Measurements from ENCODE around the gene LAPTM5.
A peak's percentile ranks its signal among the peaks of the same experiment; 100 is the strongest.
"Not testable (repeated sequence)": the region's sequence is repeated elsewhere in the genome, so short reads cannot be mapped to it uniquely, and the experiment has no call there.

Gene LAPTM5

DNA sequence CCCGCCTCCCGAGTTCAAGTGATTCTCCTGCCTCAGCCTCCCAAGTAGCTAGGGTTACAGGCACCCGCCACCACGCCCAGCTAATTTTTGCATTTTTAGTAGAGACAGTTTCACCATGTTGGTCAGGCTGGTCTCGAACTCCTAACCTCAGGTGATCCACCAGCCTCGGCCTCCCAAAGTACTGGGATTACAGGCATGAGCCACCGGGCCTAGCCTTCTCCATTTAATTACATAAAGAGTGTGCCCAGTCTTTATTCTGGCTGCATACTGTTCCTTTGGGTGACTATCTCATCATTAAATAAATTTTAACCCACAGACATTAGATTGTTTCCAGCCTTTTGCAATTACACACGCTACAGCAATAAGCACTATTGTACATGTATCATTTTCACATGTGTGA lies 9.4 kb upstream of the LAPTM5 start:
- not testable (repeated sequence) for H3K27me3 ChIP-seq (replicated peaks; ENCODE audit: control insufficient read depth, insufficient read depth, low read length); H3K36me3 ChIP-seq (ENCODE audit: control insufficient read depth, insufficient read depth, low read length, severe bottlenecking); H3K9me3 ChIP-seq (ENCODE audit: control insufficient read depth, low read length); H3K4me1 ChIP-seq (ENCODE audit: control insufficient read depth, insufficient read depth, low read length); DNase-seq (ENCODE audit: low read depth); H3K4me3 ChIP-seq (ENCODE audit: low read length); H3K9ac ChIP-seq (ENCODE audit: low read length)

DNA sequence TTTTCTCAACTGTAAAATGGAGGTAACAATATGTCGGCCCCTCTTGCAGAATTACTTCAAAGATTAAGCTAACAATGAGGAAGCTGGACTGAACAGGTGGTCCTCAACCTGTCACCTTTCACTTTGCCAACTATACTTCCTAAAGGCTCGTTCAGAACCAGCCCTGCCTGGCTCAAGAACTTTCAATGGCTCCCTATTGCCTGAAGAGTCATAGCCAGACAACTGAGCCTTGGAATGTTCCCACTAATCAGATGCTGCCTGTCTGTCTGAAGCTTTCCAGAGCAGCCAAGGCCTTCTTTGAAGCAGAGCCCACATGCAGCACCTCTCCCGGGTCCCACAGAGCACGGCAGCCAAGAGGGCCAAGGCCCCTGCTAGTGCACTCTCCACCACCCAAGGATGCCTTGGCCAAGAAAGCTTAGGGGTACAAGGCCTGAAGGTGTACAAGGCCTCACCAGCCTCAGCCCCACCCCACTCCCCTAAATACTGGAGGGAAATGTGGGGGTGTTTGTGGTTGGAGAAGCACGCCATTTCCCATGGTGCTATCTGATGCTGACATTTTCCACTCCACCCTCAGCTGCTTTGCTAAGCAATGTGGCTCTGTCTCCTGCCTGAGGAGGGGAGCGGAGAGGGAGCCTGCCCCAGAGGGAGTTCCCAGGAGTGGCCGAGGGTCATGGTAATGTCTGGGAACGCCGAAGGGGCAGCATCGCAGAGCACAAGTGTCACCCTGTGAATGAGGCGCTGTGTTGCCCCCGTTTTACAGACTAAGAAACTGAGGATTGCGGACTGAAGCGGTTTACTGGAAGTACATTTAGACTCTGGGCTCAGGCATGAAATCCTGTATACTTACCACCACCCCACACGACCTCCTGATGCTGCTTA lies 8.2 kb upstream of the LAPTM5 start:
- Histone ChIP-seq H3K4me3 (ENCODE audit: low read length) (no peak overlapping the region), H3K27me3 (replicated peaks; ENCODE audit: control insufficient read depth, insufficient read depth, low read length) (no peaks in the 10 kb centered on the region), H3K9ac (ENCODE audit: low read length) (no peak overlapping the region), H3K9me3 (ENCODE audit: control insufficient read depth, low read length) (no peaks in the 10 kb centered on the region), H3K36me3 (ENCODE audit: control insufficient read depth, insufficient read depth, low read length, severe bottlenecking) (no peaks in the 10 kb centered on the region), H3K4me1 (ENCODE audit: control insufficient read depth, insufficient read depth, low read length) (peaks cover 10% of the 10 kb centered on the region)
- no peak for DNase-seq (ENCODE audit: low read depth)

DNA sequence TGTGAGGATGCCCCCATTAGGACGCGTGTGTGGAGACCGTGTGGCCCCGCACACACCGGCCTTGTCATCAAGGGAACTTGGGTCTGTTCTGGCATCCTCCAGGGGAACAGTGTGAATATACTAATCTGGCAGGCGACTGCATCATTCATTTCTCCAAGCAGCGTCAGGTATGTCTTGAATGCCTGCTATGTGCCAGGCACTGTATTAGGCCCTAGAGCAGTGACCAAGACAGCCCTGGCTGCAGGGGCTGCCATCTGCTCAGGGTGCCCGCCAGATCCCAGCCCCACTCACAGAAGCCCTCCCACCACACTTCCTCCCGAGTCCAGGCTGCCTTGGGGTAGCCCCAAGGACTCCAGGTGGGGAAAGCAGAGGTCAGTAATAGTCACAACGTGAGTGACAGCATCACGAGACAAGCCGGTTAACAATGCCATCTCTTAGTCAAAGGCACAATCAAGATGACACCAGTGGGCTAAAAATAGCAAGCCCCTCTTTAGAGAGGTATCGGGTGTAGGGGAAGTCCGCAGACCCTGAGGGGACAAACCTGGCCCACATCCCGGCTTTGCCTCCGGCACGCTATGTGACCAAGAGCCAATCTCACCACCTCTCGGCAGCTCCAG lies 7.5 kb upstream of the LAPTM5 start:
- no peaks in the 10 kb centered on the region for H3K27me3 ChIP-seq (replicated peaks; ENCODE audit: control insufficient read depth, insufficient read depth, low read length)
- no peaks in the 10 kb centered on the region for H3K36me3 ChIP-seq (ENCODE audit: control insufficient read depth, insufficient read depth, low read length, severe bottlenecking)
- peaks cover 10% of the 10 kb centered on the region for H3K4me1 ChIP-seq (ENCODE audit: control insufficient read depth, insufficient read depth, low read length)
- no peak overlapping the region for H3K9ac ChIP-seq (ENCODE audit: low read length)
- H3K9me3 ChIP-seq (ENCODE audit: control insufficient read depth, low read length) = no peaks in the 10 kb centered on the region
- no peak for DNase-seq (ENCODE audit: low read depth)
- no peak overlapping the region for H3K4me3 ChIP-seq (ENCODE audit: low read length)

DNA sequence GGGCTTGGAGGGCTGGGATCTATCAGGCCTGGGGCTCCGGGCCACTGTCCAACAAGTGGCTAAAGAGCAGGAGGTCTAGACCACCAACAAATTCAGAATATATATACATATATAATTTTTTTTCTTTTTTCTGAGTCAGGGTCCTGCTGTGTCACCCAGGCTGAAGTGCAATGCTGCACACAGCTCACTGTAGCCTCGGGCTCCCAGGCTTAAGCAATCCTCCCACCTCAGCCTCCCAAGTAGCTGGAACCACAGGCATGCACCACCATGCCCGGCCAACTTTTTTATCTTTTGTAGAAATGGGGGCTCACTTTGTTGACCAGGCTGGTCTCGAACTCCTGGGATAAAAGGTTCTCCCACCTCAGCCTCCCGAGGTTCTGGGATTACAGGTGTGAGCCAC lies 6.8 kb upstream of the LAPTM5 start:
- H3K4me1 ChIP-seq (ENCODE audit: control insufficient read depth, insufficient read depth, low read length) = peaks cover 10% of the 10 kb centered on the region
- no peak for DNase-seq (ENCODE audit: low read depth)
- H3K9me3 ChIP-seq (ENCODE audit: control insufficient read depth, low read length) = no peaks in the 10 kb centered on the region
- H3K36me3 ChIP-seq (ENCODE audit: control insufficient read depth, insufficient read depth, low read length, severe bottlenecking) = no peaks in the 10 kb centered on the region
- H3K27me3 ChIP-seq (replicated peaks; ENCODE audit: control insufficient read depth, insufficient read depth, low read length) = no peaks in the 10 kb centered on the region
- no peak overlapping the region for H3K9ac ChIP-seq (ENCODE audit: low read length)
- H3K4me3 ChIP-seq (ENCODE audit: low read length) = no peak overlapping the region

DNA sequence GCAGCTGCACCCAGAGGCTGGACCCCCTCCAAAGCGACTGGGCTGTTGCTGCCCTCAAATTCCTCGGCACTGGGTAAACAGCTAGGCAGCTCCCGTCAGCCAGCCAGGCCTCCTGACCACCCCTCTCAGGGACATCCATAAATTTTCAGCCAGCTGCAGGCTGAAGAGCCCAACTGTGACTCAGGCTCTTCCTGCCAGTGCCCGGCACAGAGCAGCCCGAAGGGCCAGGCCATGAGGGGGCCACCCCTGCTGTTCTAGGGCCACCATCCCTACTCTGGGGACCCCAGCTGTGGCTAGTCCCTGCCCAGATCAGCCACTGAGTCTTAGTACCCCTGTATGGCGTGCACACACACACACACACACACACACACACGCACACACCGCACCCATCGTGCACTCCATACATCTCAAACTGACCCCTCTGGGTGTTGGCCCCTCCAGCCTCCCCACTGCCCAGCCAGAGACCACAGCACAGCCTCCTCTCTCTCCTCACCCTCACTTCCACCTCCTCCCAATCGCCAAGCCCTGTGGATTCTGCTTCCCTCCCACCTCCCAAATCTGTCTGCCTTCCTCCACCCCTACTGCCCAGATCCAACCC lies 6.2 kb upstream of the LAPTM5 start:
- Histone ChIP-seq H3K4me3 (ENCODE audit: low read length) (no peak overlapping the region), H3K9ac (ENCODE audit: low read length) (no peak overlapping the region), H3K36me3 (ENCODE audit: control insufficient read depth, insufficient read depth, low read length, severe bottlenecking) (no peaks in the 10 kb centered on the region), H3K4me1 (ENCODE audit: control insufficient read depth, insufficient read depth, low read length) (peaks cover 10% of the 10 kb centered on the region), H3K9me3 (ENCODE audit: control insufficient read depth, low read length) (no peaks in the 10 kb centered on the region), H3K27me3 (replicated peaks; ENCODE audit: control insufficient read depth, insufficient read depth, low read length) (no peaks in the 10 kb centered on the region)
- DNase-seq (ENCODE audit: low read depth) = peak; percentile 7

DNA sequence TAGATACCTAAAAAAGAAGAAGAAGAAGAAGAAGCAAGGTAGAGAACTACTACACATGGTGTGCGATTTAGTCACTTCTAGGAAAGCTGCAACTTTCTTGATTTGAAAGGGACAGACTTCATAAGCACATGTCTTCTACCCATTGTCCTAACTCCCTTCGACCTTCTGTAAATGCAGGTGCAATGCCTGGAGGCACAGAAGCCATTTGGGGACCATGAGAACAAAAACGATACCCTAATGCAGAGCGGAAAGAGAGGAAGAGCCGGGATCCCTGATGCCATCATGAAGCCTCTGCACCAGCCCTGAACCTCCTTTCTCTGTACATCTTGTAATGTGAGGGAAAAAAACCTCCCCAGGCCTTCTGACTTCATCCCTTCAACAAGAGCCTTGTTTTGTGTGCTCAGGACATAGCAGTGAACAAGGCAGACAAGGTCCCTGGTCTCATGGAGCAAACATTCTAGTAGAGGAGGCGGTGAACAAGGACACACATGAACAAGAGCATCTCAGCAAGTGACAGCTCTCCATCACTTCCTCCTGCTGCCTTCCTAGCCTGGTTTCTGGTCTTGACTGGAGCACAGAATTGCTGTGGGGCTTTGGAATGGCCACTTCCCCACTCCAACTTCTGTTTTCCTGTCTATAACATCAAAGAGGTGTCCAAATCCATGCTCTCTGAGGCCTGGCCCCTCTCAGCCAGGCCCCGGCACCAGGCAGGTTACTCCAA lies 5.5 kb upstream of the LAPTM5 start:
- no peaks in the 10 kb centered on the region for H3K36me3 ChIP-seq (ENCODE audit: control insufficient read depth, insufficient read depth, low read length, severe bottlenecking)
- H3K4me1 ChIP-seq (ENCODE audit: control insufficient read depth, insufficient read depth, low read length) = peaks cover 12% of the 10 kb centered on the region
- no peaks in the 10 kb centered on the region for H3K9me3 ChIP-seq (ENCODE audit: control insufficient read depth, low read length)
- no peaks in the 10 kb centered on the region for H3K27me3 ChIP-seq (replicated peaks; ENCODE audit: control insufficient read depth, insufficient read depth, low read length)
- no peak for DNase-seq (ENCODE audit: low read depth)
- H3K4me3 ChIP-seq (ENCODE audit: low read length) = no peak overlapping the region
- H3K9ac ChIP-seq (ENCODE audit: low read length) = no peak overlapping the region

DNA sequence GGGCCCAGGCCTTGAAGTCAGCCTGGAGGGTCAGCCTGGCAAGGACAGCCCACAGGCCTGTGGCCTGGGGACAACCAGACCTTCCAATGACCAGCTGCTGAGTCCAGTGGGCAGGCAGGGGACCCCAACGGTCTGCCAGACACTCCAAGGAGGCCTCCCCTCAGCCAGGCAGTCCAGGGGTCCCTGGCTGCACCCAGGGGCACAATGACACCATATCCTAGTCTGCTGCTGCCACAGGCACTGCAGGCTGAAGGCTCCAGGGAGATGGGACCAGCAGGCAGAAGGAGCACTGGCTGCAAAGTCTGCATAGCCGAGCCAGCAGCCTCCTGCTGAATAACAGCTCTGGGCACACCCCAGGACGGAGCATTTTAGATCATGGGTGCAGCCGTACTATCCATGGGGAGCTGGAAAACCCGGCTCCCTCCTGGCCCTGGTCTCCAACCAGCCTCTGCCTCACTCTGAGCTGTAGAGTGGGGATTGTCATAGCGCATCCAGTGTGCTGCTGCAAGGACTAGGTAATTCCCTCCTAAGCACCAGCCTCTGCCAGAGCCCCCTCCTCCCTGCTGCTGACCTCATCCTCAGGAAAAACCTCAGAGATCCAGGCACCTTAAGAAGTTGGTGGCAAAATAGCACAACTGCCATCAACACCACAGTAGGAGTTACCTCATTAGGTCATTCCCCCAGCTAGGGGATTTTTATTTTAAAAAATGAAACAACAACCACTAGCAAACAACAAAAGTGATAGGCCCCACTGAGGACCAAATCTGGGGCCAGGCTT lies 4.8 kb upstream of the LAPTM5 start:
- peaks cover 18% of the 10 kb centered on the region for H3K4me1 ChIP-seq (ENCODE audit: control insufficient read depth, insufficient read depth, low read length)
- no peaks in the 10 kb centered on the region for H3K9me3 ChIP-seq (ENCODE audit: control insufficient read depth, low read length)
- no peaks in the 10 kb centered on the region for H3K36me3 ChIP-seq (ENCODE audit: control insufficient read depth, insufficient read depth, low read length, severe bottlenecking)
- DNase-seq (ENCODE audit: low read depth) = no peak
- H3K27me3 ChIP-seq (replicated peaks; ENCODE audit: control insufficient read depth, insufficient read depth, low read length) = no peaks in the 10 kb centered on the region
- H3K4me3 ChIP-seq (ENCODE audit: low read length) = no peak overlapping the region
- H3K9ac ChIP-seq (ENCODE audit: low read length) = no peak overlapping the region

DNA sequence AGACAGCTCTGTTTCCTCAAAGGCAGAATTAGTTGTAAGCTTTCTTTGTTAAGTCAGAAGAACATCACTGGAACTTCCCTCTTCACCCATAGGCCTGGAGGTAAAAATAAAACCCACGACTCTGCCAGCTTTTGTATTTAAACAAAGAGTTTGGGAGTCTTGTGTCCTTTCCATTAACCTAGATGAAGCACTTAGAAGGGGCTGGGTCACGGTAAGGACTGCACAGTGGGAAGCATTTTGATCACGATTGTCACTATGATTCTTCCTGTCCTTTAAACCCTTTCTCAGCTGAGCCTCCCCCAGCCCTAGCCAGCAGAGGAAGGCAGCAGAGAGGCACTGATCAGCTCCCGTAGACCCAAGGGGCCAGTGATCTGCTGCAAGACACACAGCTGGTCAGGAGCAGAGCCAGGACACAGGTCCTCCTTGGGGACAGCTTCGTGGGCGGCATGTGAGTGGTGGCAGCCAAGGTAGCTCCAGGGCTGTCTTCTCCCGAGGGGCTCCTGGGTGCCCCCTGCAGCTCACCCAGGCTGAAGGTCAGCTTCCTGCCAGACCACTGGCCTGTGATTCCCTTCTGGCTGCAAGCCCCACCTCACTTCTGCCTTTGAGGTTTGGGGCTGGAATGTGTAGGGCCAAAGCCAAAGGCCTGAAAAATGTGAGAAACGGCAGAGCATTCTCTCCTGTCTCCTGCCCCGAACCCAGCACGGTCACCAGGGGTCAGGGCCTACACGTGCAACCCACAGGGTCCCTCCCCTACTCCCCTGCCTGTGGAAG lies 4.0 kb upstream of the LAPTM5 start:
- no peaks in the 10 kb centered on the region for H3K36me3 ChIP-seq (ENCODE audit: control insufficient read depth, insufficient read depth, low read length, severe bottlenecking)
- DNase-seq (ENCODE audit: low read depth) = no peak
- no peaks in the 10 kb centered on the region for H3K27me3 ChIP-seq (replicated peaks; ENCODE audit: control insufficient read depth, insufficient read depth, low read length)
- H3K9me3 ChIP-seq (ENCODE audit: control insufficient read depth, low read length) = no peaks in the 10 kb centered on the region
- H3K4me1 ChIP-seq (ENCODE audit: control insufficient read depth, insufficient read depth, low read length) = peaks cover 26% of the 10 kb centered on the region
- no peak overlapping the region for H3K9ac ChIP-seq (ENCODE audit: low read length)
- H3K4me3 ChIP-seq (ENCODE audit: low read length) = no peak overlapping the region

DNA sequence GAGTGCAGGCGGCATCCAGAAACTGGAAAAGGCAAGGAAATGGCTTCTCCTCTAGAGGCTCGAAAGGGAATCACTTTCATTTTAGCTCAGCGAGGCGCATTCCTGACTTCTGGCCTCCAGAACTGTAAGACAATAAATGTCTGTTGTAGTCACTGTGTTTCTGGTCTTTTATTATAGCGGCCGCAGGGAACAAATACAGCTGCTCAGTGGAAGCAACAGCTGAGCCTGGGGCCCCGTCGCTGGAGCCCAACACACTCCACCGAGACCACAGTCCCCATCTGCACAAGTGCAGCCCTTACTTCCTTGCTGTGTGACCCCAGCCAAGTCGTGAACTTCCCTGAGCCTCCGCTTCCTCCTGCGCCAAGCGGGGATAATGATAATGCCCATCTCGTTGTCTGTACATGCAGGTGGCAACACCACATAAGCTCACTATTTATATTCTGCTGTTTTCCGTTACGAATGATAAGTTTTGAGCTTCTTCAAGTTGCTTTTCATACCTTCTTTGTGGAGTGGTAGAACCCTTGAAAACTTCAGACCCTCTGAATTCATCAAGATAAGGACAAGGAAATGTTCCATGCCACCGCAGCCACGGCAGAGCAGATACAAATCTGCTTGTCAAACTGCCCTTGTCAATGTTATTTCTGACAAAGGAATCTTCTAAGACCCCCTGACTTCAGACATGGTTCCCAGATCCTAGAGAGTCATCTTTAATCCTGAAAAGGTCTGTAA lies 3.2 kb upstream of the LAPTM5 start:
- no peak for DNase-seq (ENCODE audit: low read depth)
- Histone ChIP-seq H3K4me1 (ENCODE audit: control insufficient read depth, insufficient read depth, low read length) (peaks cover 29% of the 10 kb centered on the region), H3K9me3 (ENCODE audit: control insufficient read depth, low read length) (no peaks in the 10 kb centered on the region), H3K4me3 (ENCODE audit: low read length) (no peak overlapping the region), H3K9ac (ENCODE audit: low read length) (no peak overlapping the region), H3K36me3 (ENCODE audit: control insufficient read depth, insufficient read depth, low read length, severe bottlenecking) (no peaks in the 10 kb centered on the region), H3K27me3 (replicated peaks; ENCODE audit: control insufficient read depth, insufficient read depth, low read length) (no peaks in the 10 kb centered on the region)

Data from adipocyte (in vitro differentiated cells).